Globus pallidus (tissue), 1 donor: ENCODE measurements around the gene ADAM10.

ENCODE experiments used
- DNase-seq: peaks from one replicate; pipeline ENCODE4 v3.0.0-alpha.2; 2015; ENCODE audit warnings: low spot score

Gene ADAM10

GRCh38 chr15:58551764-58552504 lies 197.6 kb downstream of the ADAM10 start:
- DNase-seq, result peak; percentile 37

GRCh38 chr15:58551084-58551763 lies 198.3 kb downstream of the ADAM10 start:
- no peak for DNase-seq

- no peak for DNase-seq
Measured at GRCh38 chr15:58549785-58550074, 199.8 kb downstream of the ADAM10 start.

- DNase-seq, result no peak
Measured at GRCh38 chr15:58549013-58549784, 200.3 kb downstream of the ADAM10 start.

- DNase-seq, result no peak
Measured at GRCh38 chr15:58548308-58549012, 201.0 kb downstream of the ADAM10 start.

- DNase-seq, result no peak
Measured at GRCh38 chr15:58547628-58548307, 201.7 kb downstream of the ADAM10 start.

- no peak for DNase-seq
Measured at GRCh38 chr15:58546635-58547627, 202.6 kb downstream of the ADAM10 start.

GRCh38 chr15:58546066-58546591 lies 203.4 kb downstream of the ADAM10 start:
- DNase-seq, result no peak

- DNase-seq, result no peak
Measured at GRCh38 chr15:58545307-58546065, 204.0 kb downstream of the ADAM10 start.

- DNase-seq, result no peak
Measured at GRCh38 chr15:58544756-58545155, 204.8 kb downstream of the ADAM10 start.

GRCh38 chr15:58543664-58544335 lies 205.7 kb downstream of the ADAM10 start:
- DNase-seq, result no peak

GRCh38 chr15:58541410-58542087 lies 208.0 kb downstream of the ADAM10 start:
- no peak for DNase-seq

GRCh38 chr15:58539548-58539947 lies 210.0 kb downstream of the ADAM10 start:
- no peak for DNase-seq

- no peak for DNase-seq
Measured at GRCh38 chr15:58538901-58539300, 210.6 kb downstream of the ADAM10 start.
